Activated T-cell treated with anti-CD3 and anti-CD28 coated beads for 4 hours (primary cell): Measurements from ENCODE around the gene SLC38A10.

Source experiments
- DNase-seq: peaks from one replicate; pipeline ENCODE4 v3.0.0-alpha.2; 2020

Gene SLC38A10

GRCh38 chr17:81251709-81252301 lies 43.3 kb downstream of the SLC38A10 start:
- DNase-seq, result no peak

- DNase-seq, result no peak
Observed at GRCh38 chr17:81251094-81251708, 43.9 kb downstream of the SLC38A10 start.

GRCh38 chr17:81250286-81251093 lies 44.6 kb downstream of the SLC38A10 start:
- DNase-seq, result no peak

- no peak for DNase-seq
Observed at GRCh38 chr17:81249223-81250040, 45.7 kb downstream of the SLC38A10 start.

GRCh38 chr17:81248649-81249048 lies 46.5 kb downstream of the SLC38A10 start:
- no peak for DNase-seq

- no peak for DNase-seq
Observed at GRCh38 chr17:81247339-81247990, 47.6 kb downstream of the SLC38A10 start.

- no peak for DNase-seq
Observed at GRCh38 chr17:81246679-81247338, 48.3 kb downstream of the SLC38A10 start.

- DNase-seq, result no peak
Observed at GRCh38 chr17:81246343-81246670, 48.8 kb downstream of the SLC38A10 start.

GRCh38 chr17:81245665-81246342 lies 49.3 kb downstream of the SLC38A10 start:
- no peak for DNase-seq

- no peak for DNase-seq
Observed at GRCh38 chr17:81245024-81245664, 50.0 kb downstream of the SLC38A10 start.

GRCh38 chr17:81244358-81245023 lies 50.6 kb downstream of the SLC38A10 start:
- DNase-seq, result no peak

- no peak for DNase-seq
Observed at GRCh38 chr17:81243333-81243664, 51.8 kb downstream of the SLC38A10 start.

- no peak for DNase-seq
Observed at GRCh38 chr17:81242421-81243332, 52.4 kb downstream of the SLC38A10 start.

- DNase-seq, result peak; percentile 51
Observed at GRCh38 chr17:81241648-81242420, 53.3 kb downstream of the SLC38A10 start.

GRCh38 chr17:81241203-81241602 lies 53.9 kb downstream of the SLC38A10 start:
- no peak for DNase-seq

GRCh38 chr17:81240761-81241160 lies 54.3 kb downstream of the SLC38A10 start:
- no peak for DNase-seq

GRCh38 chr17:81239714-81240555 lies 55.2 kb downstream of the SLC38A10 start:
- peak; percentile 33 for DNase-seq
